HG02759 (cell line): ENCODE measurements around the gene KIDINS220.

Source experiments
- ATAC-seq: cut with Tn5 transposase; IDR thresholded peaks from one replicate; pipeline ENCODE4 v1.9.1; 2021; ENCODE audit warnings: mild to moderate bottlenecking, moderate library complexity; ENCODE audit not compliant: unreplicated experiment

KIDINS220 gene

GRCh38 chr2:8853426-8853825 lies 16.0 kb upstream of the KIDINS220 start:
- ATAC-seq, result no peak

DNA sequence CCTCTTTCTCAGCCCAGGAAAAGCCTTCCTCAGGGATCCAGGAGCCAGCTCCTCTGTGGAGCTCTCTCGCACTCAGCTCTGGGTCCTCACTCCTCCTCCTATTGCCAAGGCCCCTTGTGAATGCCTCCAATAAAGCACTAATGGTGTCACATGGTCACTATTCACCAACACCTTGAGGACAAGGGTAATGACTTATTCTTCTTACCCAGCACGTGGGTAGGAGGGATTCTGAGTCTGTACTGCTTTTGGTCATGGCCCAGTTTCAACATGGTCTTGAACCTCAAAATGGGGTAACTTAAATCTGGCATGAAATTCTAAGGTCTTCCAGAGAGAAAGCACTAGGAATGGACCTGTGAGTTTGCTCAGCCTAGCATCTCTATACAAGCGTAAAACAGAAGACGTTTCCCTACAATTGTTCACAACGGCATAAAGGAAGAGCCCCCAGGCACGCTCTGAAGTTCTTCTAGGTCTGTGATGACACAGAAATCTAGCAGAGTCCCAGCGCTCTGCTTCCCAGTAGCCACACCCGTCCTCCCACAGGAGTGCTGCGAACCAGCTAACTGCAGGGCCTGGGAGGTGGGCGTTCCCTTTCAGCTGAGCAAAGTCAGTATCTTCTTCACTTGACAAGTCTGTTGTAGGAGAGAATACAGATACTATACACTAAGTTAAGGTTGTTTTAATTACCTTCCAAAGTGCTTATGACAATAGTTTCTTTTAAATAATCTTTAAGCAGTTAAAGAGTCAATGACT lies 14.6 kb upstream of the KIDINS220 start:
- ATAC-seq, result no peak

GRCh38 chr2:8850845-8851487 lies 13.6 kb upstream of the KIDINS220 start:
- ATAC-seq, result no peak

DNA sequence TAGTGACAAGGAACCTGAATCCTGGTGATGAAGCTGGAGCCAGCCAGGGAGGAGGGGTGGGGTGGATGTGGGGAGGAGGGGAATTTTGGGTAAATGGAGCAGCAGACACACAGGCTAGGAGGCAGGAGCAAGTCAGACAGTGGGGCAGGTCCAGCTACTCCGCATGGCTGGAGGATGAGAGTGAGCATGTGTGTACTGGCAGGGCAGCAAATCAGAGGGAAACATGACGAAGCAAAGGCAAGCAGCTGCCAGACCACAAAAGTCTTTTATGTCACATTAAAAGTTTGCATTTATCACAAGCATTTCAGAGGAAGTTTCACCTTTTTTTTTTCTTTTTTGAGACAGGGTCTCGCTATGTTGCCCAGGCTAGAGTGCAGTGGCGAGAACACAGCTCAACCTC lies 11.9 kb upstream of the KIDINS220 start:
- no peak for ATAC-seq

- no peak for ATAC-seq
These were observed 11.1 kb upstream of the KIDINS220 start for GRCh38 chr2:8848328-8849100.

DNA sequence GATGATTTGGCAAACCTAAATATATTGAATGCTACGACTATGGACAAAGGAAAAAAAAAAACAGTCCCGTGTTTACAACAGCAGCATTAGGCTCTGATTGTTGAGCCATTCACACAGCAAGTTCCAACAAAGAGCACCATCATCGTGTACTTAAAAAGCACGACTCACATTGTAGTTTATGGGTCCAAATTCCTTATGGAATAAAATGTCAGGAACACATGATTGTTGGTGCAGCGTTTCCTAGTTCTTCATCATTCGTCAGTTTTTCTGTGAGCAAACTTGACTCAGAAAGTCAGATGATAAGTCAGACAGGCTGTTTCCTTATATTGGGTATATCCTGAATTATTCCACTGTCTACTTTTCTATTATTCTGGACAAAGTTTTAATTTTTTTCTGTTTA lies 10.0 kb upstream of the KIDINS220 start:
- ATAC-seq, result no peak

- no peak for ATAC-seq
These were observed 4.5 kb upstream of the KIDINS220 start for GRCh38 chr2:8841932-8842331.

GRCh38 chr2:8840475-8841091 lies 3.2 kb upstream of the KIDINS220 start:
- no peak for ATAC-seq

DNA sequence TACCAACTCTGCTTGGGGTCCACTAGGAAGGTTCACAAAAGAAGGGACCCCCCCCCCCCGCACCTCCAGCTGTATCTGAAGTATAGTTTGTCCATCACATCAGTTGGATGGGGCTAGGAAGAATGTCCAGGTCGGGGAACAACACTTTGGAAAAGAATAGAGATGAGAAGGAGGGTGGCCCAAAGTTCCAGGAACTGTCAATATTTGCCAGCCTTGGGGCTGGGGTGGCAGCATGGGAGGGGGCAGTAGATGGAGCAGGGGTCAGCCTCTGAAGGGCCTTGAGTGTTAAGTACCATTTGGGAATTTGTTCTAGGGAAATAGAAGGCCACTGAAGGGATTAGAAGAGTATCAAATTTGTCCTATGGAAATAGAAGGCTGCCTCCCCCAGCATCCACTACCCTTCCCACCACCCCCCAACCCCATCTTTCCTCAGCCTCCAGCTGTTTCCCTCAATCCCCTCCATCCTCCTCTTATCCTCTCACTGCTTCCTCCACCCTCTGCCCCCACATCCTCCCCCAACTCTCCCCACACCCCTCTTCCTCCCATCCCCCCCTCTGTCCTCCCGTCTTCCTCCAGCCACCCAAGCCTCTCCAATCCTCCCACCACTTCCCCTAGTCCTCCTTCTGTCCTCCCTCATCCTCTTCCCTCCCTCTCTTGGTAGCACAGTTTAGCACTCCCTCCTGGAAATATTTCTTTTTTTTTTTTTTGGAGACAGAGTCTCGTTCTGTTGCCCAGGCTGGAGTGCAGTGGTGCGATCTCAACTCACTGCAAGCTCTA lies 2.0 kb upstream of the KIDINS220 start:
- no peak for ATAC-seq

DNA sequence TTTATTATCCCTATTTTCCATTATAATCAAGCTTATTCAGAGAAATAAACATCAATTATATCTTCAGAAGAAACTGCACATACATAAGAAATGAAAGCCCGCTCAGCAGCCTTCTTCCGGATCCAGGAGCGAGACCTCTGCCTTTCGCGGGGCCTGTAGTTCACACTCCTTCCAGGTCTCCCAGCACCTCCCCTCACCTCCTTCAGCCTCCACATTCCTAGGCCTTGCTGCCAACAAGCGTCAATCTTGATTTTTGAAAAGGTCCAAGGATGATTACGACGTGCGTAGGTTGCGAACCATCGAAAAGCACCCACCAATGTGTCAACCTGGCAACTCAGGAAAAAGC lies 355 bp upstream of the KIDINS220 start:
- ATAC-seq, result no peak

DNA sequence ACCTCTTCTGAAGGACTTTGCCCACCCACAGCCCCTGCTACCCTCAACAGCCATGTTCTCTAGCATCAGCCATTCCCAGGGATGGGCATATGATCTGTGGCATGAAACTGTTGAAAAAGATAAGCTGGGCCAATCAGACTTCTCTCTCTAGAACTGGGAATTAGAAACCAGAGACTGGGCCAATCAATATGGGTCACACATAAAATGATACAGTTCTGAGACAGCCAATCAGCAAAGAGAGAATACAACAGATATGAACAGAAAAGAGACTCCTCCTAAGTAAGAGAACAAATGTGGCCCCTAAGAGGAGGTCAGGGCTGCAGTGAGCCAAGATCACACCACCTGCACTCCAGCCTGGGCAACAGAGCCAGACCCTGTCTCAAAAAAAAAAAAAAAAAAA lies 2.1 kb downstream of the KIDINS220 start:
- ATAC-seq, result no peak

DNA sequence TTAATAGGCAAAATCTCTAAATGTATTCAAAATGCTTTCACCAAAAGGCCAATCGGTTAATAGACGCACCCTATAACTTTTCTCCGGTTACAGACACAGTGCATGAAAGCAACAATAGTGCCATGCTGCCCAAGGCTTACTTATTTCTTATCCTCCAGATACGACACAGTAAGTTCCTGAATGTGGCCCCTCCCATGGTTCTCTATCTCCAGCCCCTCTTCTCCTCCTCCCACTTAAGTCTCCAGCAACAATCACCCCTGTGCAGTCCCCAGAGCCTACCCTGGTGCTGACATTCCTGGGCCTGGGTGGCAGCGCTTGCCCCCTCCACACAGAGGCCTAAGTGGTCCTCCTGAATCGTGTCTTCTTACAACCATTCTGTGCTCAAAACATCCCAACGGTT lies 3.6 kb downstream of the KIDINS220 start:
- ATAC-seq, result no peak

- no peak for ATAC-seq
These were observed 5.9 kb downstream of the KIDINS220 start for GRCh38 chr2:8831516-8831915.

DNA sequence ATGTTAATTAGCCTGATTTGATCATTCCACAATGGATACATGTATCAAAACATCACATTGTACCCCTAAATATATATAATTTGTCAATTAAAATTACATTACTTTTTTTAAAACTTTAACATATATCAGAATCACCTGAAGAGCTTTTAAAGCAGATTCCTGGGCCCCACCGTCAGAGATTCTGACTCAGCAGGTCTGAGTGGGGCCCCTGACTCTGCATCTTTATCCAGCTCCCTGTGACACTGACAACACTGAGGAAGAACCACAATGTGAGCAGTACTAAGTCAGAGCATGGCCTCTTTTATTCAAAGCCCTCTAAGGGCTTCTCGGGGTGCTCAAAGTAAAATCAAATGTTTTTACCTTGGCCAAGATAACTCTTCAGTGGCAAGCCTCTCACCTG lies 9.7 kb downstream of the KIDINS220 start:
- ATAC-seq, result no peak

- no peak for ATAC-seq
These were observed 15.2 kb downstream of the KIDINS220 start for GRCh38 chr2:8822218-8822617.

DNA sequence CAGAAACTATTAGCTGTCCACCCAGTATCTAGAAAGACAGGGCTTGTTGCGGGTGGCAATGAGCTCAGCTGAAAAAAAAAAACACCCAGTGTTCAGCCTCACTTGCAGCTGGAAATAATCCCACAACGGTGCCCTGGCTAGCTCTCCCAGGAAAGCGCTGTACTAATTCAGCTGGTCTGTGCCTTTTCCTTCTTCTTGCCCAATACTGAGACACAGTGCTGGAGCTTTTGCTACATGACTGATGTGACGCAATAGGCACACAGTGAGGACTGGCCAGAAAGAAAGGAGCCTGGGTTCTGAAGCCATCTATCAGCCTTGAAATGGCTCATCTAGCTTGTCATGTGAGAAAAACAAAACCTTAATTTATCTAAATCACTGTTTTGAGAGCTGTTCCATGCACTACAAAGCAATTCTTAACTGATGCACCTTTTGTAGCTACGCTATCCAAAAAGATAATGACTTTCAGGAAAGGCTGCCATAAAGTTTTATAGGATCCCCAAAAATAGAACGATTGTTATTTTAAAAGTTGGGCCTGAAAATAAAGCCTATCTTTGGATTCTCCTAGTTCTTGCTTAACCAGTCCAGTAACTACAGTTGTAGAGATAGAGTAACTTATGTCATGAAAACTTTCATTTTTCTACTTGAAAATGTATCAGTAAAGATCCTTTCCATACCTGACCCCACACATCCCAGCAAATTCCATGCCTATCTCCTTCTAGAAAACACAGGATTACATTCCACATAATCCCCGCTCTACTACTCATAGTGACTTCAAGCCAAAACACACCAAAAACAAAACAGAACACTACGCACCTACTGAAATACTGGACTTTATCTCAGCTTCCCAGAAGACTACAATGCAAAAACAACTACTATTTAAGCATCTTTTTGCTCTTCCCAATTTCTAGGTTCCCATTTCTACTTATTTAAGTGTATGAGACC lies 15.9 kb downstream of the KIDINS220 start:
- ATAC-seq, result no peak

DNA sequence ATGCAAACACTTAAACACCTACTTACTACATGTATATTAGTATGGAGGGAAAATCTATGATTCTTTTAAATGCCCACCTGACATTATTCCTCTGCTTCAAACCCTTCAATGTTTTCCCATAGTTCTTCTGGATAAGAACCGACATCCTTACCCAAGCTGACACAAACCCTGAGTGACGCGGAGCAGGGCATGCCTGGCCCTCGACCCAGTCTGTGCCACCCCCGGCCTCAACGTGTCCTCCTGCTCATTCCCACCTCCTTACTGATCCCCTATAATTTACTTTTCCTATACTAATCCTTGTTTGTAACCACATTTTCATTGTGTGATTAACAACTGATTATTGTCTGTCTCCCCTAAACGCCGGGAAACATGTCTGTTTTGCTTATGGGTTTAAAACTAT lies 17.5 kb downstream of the KIDINS220 start:
- ATAC-seq, result no peak

DNA sequence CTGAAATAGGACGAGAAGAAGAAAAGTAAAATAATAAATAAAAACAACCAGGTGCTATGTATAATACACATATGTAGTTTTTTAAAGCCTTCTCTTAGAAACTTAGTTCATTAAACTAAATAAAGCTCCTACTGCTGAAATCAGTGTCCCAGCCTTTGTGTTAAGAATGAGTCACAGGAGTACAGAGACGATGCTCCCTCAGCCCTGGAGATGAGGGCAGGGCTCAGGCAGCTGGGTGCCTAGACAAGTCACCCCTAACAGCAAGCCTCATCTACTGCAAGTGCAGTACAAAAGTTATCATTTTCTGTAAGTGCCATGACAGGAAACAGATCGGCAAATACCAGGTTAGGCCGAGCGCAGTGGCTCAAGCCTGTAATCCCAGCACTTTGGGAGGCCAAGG lies 18.2 kb downstream of the KIDINS220 start:
- ATAC-seq, result no peak

DNA sequence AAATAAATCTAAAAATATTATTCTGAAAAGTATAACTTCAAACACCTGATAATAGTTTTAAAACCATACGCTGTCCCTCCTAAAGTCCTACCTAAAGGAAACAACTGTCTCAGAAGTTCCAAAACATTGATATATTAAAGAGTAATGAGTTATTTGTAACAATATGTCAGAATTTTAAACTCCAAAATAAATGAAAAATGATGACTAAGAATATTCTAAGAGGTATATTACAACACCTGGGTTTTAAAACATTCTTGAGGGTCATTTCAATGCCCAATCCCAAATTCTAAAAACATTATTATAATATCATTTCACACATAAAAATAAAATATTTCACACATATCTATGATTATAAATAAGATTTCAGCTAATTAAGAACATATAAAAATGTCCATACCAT lies 20.2 kb downstream of the KIDINS220 start:
- ATAC-seq, result no peak
